HG02610 (cell line): ENCODE results near the gene MRPL43.
"Not testable (repeated sequence)": the region's sequence is repeated elsewhere in the genome, so short reads cannot be mapped to it uniquely, and the experiment has no call there.

Experiments used
- ATAC-seq: cut with Tn5 transposase; IDR thresholded peaks from one replicate; pipeline ENCODE4 v1.9.1; 2021; ENCODE audit warnings: mild to moderate bottlenecking, moderate library complexity; ENCODE audit not compliant: unreplicated experiment

The MRPL43 gene

DNA sequence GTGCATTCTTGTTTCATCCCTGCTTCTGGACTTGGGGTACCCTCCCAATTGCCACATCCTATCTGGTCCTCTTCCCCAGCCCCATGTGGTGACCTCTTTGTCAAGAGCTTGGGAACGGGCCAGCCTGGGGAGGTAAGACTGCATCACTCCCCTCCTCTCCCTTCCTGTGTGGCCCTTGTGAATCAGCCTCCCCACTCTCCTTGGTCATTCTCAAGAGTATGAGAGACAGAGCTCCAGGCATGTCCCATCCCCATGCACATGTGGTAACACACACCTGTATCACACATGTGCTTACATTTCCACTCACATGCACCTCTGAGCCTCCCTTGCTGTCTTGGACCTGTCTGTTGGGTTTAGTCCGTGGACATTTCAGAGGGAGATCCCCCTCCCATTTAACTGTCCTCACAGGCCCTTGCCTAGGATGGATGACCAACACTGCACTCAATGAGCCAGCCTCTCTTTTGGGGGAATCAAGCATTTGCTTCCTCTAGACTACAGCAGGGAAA lies 2.6 kb downstream of the MRPL43 start:
- no peak for ATAC-seq

DNA sequence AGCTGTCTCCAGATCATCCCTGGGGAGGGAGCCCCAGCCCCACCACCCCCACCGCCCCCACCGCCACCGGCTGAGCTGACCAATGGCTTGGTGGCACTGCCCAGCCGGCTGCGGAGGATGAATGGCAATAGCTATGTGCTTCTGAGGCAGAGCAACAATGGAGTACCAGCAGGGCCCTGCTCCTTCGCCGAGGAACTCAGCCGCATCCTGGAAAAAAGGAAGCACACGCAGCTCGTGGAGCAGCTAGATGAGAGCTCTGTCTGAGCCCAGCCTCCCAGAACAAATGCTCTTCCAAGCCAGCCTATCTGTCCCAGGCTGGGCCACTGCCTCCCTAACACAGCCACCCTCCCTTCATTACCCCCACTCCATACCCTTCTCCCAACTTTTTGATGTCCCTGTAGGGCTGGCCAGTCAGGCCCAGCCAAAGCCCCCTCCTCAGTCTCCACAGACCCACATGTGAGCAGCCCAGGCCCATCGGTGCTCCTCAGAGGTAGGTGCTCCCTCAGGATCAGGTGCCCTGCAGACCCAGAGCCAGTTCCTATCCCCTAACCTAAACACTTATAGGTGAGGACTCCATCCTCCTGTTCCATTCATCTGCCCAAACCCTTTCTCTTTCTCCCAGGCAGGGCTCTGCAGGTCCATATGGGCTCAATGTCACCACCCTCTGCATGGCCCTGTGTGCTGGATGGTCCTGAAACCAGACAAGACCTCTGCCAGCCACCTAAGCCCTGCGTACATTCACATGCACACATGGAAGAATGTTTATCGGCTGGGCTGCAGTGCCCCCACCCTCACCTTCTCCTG lies 3.2 kb downstream of the MRPL43 start:
- no peak for ATAC-seq

DNA sequence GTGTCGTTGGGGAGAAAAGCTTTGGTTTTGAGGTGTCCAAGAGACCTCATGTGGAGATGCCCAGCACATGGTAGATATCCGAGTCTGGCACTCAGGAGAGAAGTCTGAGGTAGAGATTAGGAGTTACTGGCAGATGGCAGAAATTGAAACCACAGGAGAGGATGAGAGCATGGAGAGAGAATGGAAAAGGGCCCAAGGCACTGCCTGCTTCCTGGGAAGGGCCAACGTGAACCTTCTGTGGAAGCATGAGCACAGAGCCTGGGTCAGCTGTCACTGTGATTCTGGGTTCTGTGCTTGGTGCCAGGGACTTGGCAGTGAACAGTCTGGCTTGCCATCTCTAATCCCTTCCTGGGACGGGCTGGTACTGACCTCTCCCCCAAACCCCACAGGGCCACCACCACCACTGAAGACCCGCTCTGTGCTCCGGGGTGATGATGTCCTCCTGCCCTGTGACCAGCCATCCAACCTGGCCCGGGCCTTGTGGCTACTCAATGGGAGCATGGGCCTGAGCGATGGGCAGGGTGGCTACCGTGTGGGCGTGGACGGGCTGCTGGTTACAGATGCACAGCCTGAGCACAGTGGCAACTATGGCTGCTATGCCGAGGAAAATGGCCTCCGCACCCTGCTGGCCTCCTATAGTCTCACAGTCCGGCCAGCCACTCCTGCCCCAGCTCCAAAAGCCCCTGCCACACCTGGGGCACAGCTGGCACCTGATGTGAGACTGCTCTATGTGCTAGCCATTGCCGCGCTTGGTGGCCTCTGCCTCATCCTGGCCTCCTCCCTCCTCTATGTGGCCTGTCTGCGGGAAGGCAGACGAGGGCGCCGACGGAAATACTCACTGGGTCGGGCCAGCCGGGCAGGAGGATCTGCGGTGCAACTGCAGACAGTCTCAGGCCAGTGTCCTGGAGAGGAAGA lies 4.1 kb downstream of the MRPL43 start:
- no peak for ATAC-seq

- ATAC-seq: no peak
Measured at GRCh38 chr10:100981178-100981772, 6.0 kb downstream of the MRPL43 start.

- no peak for ATAC-seq
Measured at GRCh38 chr10:100980711-100981110, 6.6 kb downstream of the MRPL43 start.

DNA sequence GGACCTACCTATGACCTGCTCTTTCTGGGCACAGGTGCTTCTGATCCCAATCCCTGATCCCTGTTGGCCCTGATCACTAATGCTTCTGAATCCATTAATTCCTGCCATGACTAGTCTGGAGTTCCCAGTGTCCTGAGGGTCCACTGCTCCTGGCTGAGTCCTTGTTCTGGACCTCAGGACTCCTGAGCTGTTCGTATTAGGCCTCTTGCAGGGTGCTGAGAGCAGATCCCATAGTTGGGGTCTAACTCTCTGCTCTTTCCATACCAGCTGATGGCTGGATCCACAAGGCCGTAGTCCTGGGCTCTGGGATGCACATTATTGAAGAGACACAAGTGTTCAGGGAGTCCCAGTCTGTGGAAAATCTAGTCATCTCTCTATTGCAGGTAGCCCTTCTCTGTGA lies 7.0 kb downstream of the MRPL43 start:
- ATAC-seq: no peak

- ATAC-seq: no peak
Measured at GRCh38 chr10:100979791-100980272, 7.5 kb downstream of the MRPL43 start.

DNA sequence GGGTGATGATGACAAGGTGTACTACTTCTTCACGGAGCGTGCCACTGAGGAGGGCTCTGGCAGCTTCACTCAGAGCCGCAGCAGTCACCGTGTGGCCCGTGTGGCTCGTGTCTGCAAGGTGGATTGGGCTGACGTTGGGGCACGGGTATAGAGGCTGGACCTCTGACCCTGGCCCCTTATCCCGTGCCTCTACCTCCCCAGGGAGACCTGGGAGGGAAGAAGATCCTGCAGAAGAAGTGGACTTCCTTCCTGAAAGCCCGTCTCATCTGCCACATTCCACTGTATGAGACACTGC lies 8.4 kb downstream of the MRPL43 start:
- no peak for ATAC-seq

- ATAC-seq: no peak
Measured at GRCh38 chr10:100978121-100978900, 9.0 kb downstream of the MRPL43 start.

DNA sequence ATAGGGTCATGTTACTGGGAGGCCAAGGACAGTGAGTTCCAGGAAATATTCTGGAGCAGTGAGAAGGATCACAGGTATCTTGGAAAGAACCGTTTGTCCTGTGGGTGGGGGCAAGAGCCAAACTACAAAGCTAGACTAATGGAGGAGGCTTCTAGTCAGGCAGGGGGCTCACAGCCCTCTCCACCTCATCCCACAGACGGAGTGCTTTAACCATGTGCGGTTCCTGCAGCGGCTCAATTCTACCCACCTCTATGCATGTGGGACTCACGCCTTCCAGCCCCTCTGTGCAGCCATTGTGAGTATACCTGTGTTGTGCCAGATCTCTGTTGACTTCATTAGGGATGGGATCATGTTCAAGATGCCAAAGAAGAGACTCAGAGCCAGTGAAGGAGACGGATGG lies 9.9 kb downstream of the MRPL43 start:
- no peak for ATAC-seq

GRCh38 chr10:100976906-100977305 lies 10.4 kb downstream of the MRPL43 start:
- ATAC-seq: no peak

DNA sequence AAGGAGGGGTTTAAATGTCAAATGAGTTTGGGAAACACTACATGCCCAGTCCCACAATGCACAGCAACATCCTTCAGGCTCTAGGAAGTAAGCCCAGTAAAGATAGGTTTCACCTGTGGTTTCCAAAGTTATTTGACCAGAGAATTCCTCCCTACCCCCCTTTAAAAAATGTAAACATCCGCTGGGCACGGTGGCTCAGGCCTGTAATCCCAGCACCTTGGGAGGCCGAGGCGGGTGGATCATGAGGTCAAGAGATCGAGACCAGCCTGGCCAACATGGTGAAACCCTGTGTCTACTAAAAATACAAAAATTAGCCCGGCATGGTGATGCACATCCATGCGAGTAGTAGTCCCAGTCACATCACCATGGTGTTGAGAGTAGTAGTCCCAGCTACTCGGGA lies 11.9 kb downstream of the MRPL43 start:
- not testable (repeated sequence) for ATAC-seq

GRCh38 chr10:100972904-100973535 lies 14.3 kb downstream of the MRPL43 start:
- no peak for ATAC-seq

GRCh38 chr10:100972115-100972903 lies 15.0 kb downstream of the MRPL43 start:
- ATAC-seq: no peak

DNA sequence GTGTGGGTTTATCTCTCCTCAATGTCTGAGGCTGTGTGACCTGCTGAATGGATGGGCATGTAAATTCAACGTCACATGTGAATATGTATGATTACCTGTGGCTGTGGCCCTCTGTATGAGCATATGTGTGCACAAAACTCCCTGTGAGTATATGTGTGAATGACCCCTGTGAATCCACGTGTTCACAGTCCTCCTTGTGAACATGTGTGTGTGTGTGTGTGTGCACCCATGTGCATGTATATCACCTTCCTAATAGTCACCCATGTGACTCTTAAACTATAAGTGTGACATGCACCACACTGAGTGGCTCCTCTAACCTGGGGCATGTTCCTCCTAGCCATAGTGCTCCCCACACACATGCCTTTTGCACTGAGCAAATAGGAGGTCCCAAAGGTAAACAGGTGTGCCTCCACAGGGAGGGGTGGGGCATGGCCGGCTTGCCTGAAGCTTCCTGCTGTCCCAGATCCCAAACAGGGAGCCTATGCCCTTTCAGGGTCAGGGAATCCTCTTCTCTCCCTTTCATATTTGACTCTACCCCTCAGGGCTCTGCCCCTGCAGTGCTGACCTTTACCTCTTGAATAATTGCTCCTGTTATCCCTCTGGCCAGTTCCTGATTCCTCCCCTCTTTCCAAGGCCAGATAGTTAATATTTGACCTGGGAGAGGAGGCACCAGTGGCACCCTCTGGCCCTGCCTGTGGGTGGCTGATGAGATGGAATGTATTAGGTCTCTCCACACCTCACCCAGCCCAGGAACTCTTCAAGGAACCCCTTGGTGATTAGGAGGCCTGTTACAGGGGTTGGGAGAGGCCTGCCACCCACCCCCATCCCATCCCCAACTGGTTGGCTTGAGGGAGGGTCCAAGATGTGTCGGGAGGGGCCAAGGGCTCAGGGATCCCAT lies 16.1 kb downstream of the MRPL43 start:
- ATAC-seq: no peak

DNA sequence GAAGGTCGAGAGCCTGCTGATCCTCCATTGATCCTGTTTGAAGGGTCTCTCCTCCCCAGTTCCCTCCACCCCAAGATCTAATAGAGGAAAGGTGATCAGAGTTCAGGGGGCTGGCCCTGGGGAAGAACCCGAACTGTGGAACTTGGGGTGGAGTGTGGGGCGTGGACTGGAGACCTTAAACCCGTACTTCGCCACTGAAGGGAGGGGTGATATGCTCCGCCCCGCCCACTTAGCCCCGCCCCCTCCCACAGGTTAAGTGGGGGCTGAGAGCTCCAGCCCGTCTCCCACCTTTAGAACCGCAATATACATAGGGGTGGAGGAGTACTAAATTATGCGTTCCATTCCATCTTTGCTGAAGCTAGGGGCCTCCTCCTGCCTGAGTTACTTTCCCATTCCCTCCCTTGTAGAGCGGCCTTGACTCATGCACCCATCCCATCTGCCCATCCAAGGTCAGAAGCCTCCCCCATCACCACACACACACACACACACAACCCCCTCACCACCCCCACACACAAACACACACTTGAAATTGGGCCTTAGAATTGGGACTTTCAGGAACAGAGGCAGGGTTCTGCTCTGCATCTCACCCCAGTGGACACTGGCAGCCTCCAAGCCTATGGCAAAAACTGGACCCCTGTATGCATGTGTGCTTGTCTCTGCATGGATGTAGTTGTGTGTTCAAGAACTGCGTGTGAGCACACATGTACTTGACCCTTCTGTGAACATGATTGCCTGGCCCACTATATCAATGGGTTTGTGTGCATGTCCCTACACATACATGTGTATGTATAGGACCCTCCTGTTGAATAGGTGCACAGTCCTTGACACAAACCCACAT lies 17.0 kb downstream of the MRPL43 start:
- ATAC-seq: no peak
